GM12878 (cell line): ENCODE measurements around the gene LRRC52. TPM values are rescaled to one million over a fixed set of nuclear protein-coding genes. Genes with fewer than 3 reads are reported as not detected.

Experiments
- ATAC-seq: fragments of 200-7000 bp; cut with Tn5 transposase; 3 replicates; pipeline ENCODE4 v1.9.1; 2020; ENCODE audit warnings: mild to moderate bottlenecking, moderate library complexity
- BruUV-seq: library from RNA; stranded (reverse); fragments of 400-500 nt; replicated peaks from 2 replicates; lab custom pipeline; 2021; lab: Mats Ljungman, UMichigan
- CTCF ChIA-PET: fragments of 300-600 bp; sonication (Branson Sonifier 250); formaldehyde crosslinking; extraction: SDS; loops from one replicate; lab custom pipeline; 2021; ENCODE audit warnings: inconsistent platforms; lab: Yijun Ruan, JAX
- POLR2A ChIA-PET: fragments of 350-600 bp; formaldehyde crosslinking; extraction: SDS; loops from one replicate; lab custom pipeline; 2021; ENCODE audit warnings: inconsistent platforms; lab: Charles Lee
- RAD21 ChIA-PET: fragments of 300-600 bp; sonication (Branson Sonifier 250); formaldehyde crosslinking; loops from one replicate; lab custom pipeline; 2023; ENCODE audit warnings: antibody characterized with exemption; ENCODE audit not compliant: unreplicated experiment; lab: Charles Lee
- SMC1A ChIA-PET: fragments of 300-600 bp; sonication (Branson Sonifier 250); formaldehyde crosslinking; loops from one replicate; lab custom pipeline; 2023; ENCODE audit not compliant: unreplicated experiment, uncharacterized antibody; lab: Charles Lee
- DNase-seq: peaks from one replicate; pipeline ENCODE4 v3.0.0-alpha.2; 2011; ENCODE audit warnings: low read depth, low spot score
- FAIRE-seq: peaks from 3 replicates; lab custom pipeline; 2011; peaks lifted over from hg19 to GRCh38; lab: Jason Lieb, UNC
- H2AFZ ChIP-seq: 2 replicates; pipeline ENCODE4 v1.6.0; 2011; ENCODE audit warnings: low read depth, low read length, control low read depth; ENCODE audit not compliant: control insufficient read depth
- H3K27ac ChIP-seq: 2 replicates; pipeline ENCODE4 v1.5.1; 2011; ENCODE audit warnings: control low read depth; ENCODE audit not compliant: control insufficient read depth, insufficient read depth
- H3K27me3 ChIP-seq, 2 experiments: replicated peaks in 1 of 2; 2 replicates each; pipeline versions ENCODE4 v1.6.0 to v1.6.1; 2011; ENCODE audit warnings: low read length in 1 of 2; ENCODE audit not compliant: control insufficient read depth in 2 of 2, insufficient read depth in 2 of 2
- H3K36me3 ChIP-seq, 2 experiments: 2 replicates each; pipeline ENCODE4 v1.5.1; 2011; ENCODE audit warnings: low read length in 1 of 2; ENCODE audit not compliant: control insufficient read depth in 2 of 2, insufficient read depth in 2 of 2
- H3K4me1 ChIP-seq: 2 replicates; pipeline ENCODE4 v1.6.1; 2011; ENCODE audit warnings: mild to moderate bottlenecking, low read length, moderate library complexity, mixed read lengths; ENCODE audit not compliant: control insufficient read depth, insufficient read depth
- H3K4me2 ChIP-seq: 2 replicates; pipeline ENCODE4 v1.6.0; 2011; ENCODE audit warnings: control low read depth; ENCODE audit not compliant: control insufficient read depth, insufficient read depth
- H3K4me3 ChIP-seq: fragments of 200-600 bp; sonication (generic); 2 replicates; pipeline ENCODE4 v1.5.1; 2016
- H3K79me2 ChIP-seq: 2 replicates; pipeline ENCODE4 v1.6.0; 2011; ENCODE audit warnings: low read length; ENCODE audit not compliant: control insufficient read depth, insufficient read depth
- H3K9ac ChIP-seq: 2 replicates; pipeline ENCODE4 v1.8.0; 2011; ENCODE audit warnings: low read length, control low read depth, mixed read lengths; ENCODE audit not compliant: control insufficient read depth, insufficient read depth
- H3K9me3 ChIP-seq: replicated peaks from 3 replicates; pipeline ENCODE4 v1.5.1; 2011; ENCODE audit warnings: mild to moderate bottlenecking, low read length; ENCODE audit not compliant: control insufficient read depth, insufficient read depth
- H4K20me1 ChIP-seq: 2 replicates; pipeline ENCODE4 v1.6.0; 2011; ENCODE audit not compliant: control insufficient read depth, insufficient read depth
- ATF7 ChIP-seq: fragments of 450-650 bp; IDR thresholded peaks from 2 replicates; pipeline ENCODE4 v1.6.1; 2016; ENCODE audit warnings: low read depth, mild to moderate bottlenecking
- CBX5 ChIP-seq: sonication (generic); IDR thresholded peaks from 2 replicates; pipeline ENCODE4 v1.6.1; 2016; ENCODE audit warnings: low read depth, moderate library complexity, mild to moderate bottlenecking, inconsistent platforms
- GABPA ChIP-seq: IDR thresholded peaks from 2 replicates; pipeline ENCODE4 v1.6.1; 2014; ENCODE audit warnings: antibody characterized with exemption, low read depth, mild to moderate bottlenecking, inconsistent platforms
- IKZF2 ChIP-seq, 2 experiments: fragments of 450-650 bp; IDR thresholded peaks; 2 replicates each; pipeline ENCODE4 v1.6.1; 2017; ENCODE audit warnings: mild to moderate bottlenecking in 2 of 2, moderate library complexity in 2 of 2
- IRF4 ChIP-seq: IDR thresholded peaks from 2 replicates; pipeline ENCODE4 v1.6.1; 2011; ENCODE audit warnings: low read depth, low read length
- NBN ChIP-seq: fragments of 450-650 bp; IDR thresholded peaks from 2 replicates; pipeline ENCODE4 v1.6.1; 2016
- NFIC ChIP-seq: IDR thresholded peaks from 2 replicates; pipeline ENCODE4 v1.6.1; 2012; ENCODE audit warnings: low read depth, mild to moderate bottlenecking, inconsistent platforms, low read length, moderate library complexity
- NFXL1 ChIP-seq: fragments of 450-650 bp; IDR thresholded peaks from 2 replicates; pipeline ENCODE4 v1.6.1; 2017; ENCODE audit warnings: antibody characterized with exemption, mild to moderate bottlenecking, borderline replicate concordance
- NKRF ChIP-seq: fragments of 450-650 bp; conservative IDR thresholded peaks from 2 replicates; pipeline ENCODE4 v1.6.1; 2017; ENCODE audit warnings: mild to moderate bottlenecking, moderate library complexity
- POLR2AphosphoS2 ChIP-seq: IDR thresholded peaks from 2 replicates; pipeline ENCODE4 v1.6.1; 2011; ENCODE audit warnings: low read depth, mild to moderate bottlenecking, low read length, improper control_type of control experiment, moderate library complexity
- POU2F2 ChIP-seq: IDR thresholded peaks from 3 replicates; pipeline ENCODE4 v1.6.1; 2011; ENCODE audit warnings: low read depth, mild to moderate bottlenecking, low read length, borderline replicate concordance
- RELB ChIP-seq: fragments of 450-650 bp; IDR thresholded peaks from 2 replicates; pipeline ENCODE4 v1.6.1; 2017; ENCODE audit warnings: low read depth, mild to moderate bottlenecking, moderate library complexity
- SRF ChIP-seq, 2 experiments: IDR thresholded peaks; 2 replicates each; pipeline ENCODE4 v1.6.1; 2011; ENCODE audit warnings: low read depth in 2 of 2, low read length in 2 of 2, mild to moderate bottlenecking in 1 of 2, moderate library complexity in 1 of 2
- USF1 ChIP-seq: IDR thresholded peaks from 2 replicates; pipeline ENCODE4 v1.6.1; 2011; ENCODE audit warnings: borderline replicate concordance, low read depth, mild to moderate bottlenecking, moderate library complexity, mixed read lengths, low read length; ENCODE audit not compliant: insufficient read depth; ENCODE audit errors: extremely low read length
- YBX1 ChIP-seq: fragments of 450-650 bp; IDR thresholded peaks from 2 replicates; pipeline ENCODE4 v1.6.1; 2016; ENCODE audit warnings: antibody characterized with exemption
- ZNF687 ChIP-seq: fragments of 450-650 bp; IDR thresholded peaks from 2 replicates; pipeline ENCODE4 v1.6.1; 2017; ENCODE audit warnings: mild to moderate bottlenecking, moderate library complexity
- ZZZ3 ChIP-seq: IDR thresholded peaks from 2 replicates; pipeline ENCODE4 v1.6.1; 2011; ENCODE audit warnings: low read depth; ENCODE audit not compliant: control insufficient read depth, insufficient read length
- WGBS: methylation state at CpG from one replicate; pipeline ENCODE4 v1.1.6; 2016; ENCODE audit warnings: low lambda C conversion rate; ENCODE audit not compliant: insufficient replicate concordance, insufficient coverage; ENCODE audit errors: missing lambda C conversion rate; 5-methylcytosine and 5-hydroxymethylcytosine counted together
- in situ Hi-C: fragments of 300-500 bp; cut with MboI; formaldehyde crosslinking; loops from 9 replicates; pipeline ENCODE4 v1.14.3; 2018; ENCODE audit warnings: mixed read lengths
- intact Hi-C: fragments of 100-400 bp; cut with micrococcal nuclease; formaldehyde crosslinking; loops from one replicate; pipeline ENCODE4 v1.14.2; 2022; ENCODE audit not compliant: unreplicated experiment
- polyA plus RNA-seq, 11 experiments: library from polyadenylated mRNA; depleted of rRNA in 4 of 11; unstranded in 6 of 11; stranded (reverse) in 5 of 11; fragments of >200 nt; fragmentation: Nextera tagmentation in 4 of 11; fragmentation: Illumina TruSeq in 1 of 11; extraction: Ambion mirVana in 4 of 11; extraction: Trizol in 1 of 11; gene quantifications; 1 replicate in 1 of 11; 2 replicates in 10 of 11; pipeline versions ENCODE4 v1.2.1 to v1.2.3, GENCODE V29; 2011 to 2016; ENCODE audit warnings: inconsistent platforms in 2 of 11, missing spikeins in 2 of 11, low read depth in 1 of 11
- total RNA-seq, 4 experiments: library from RNA; depleted of rRNA in 3 of 4; stranded (reverse); fragments of >200 nt in 3 of 4; fragmentation: Illumina TruSeq in 1 of 4; extraction: Trizol in 1 of 4; gene quantifications; 2 replicates each; pipeline versions ENCODE4 v1.2.1 to v1.2.3, GENCODE V29; 2013 to 2021

The LRRC52 gene
- total and polyA plus RNA-seq, 10 of the 15 experiments (the other 5 are each of a cell fraction or from before 2014, with no cell fraction given): not detected

- FAIRE-seq (peak; percentile 68), DNase-seq (no peak), ATAC-seq (no peak)
- Histone ChIP-seq H3K4me3 (no peak overlapping the region), H3K9ac (no peak overlapping the region), H3K4me1 (no peaks in the 10 kb centered on the region), H2AFZ (no peak overlapping the region), H3K27me3 (peaks cover 0 to 1% of the 10 kb centered on the region in 2 experiments; a peak in 2 of 4 replicates), H4K20me1 (no peaks in the 10 kb centered on the region), H3K4me2 (no peak overlapping the region), H3K27ac (no peak overlapping the region), H3K79me2 (no peaks in the 10 kb centered on the region), H3K9me3 (no peaks in the 10 kb centered on the region), H3K36me3 (no peaks in the 10 kb centered on the region)
- CTCF ChIA-PET: interaction anchor here (1.2 to 2.2 kb wide), 2 partner anchors 16 to 185 kb away, joined by 3 to 4 read pairs; no protein-coding TSS in a partner anchor
- intact Hi-C loops: no loop called here
- BruUV-seq: no TSS peak
- POLR2A ChIA-PET: no interaction called here
- 0% methylated on average over 2 of the region's 2 CpGs for WGBS
- in situ Hi-C loops: no loop called here
- SMC1A ChIA-PET: no interaction called here
- RAD21 ChIA-PET: no interaction called here
- no peak for TF ChIP-seq NKRF
- no peak for TF ChIP-seq YBX1
- no peak for TF ChIP-seq POU2F2
- TF ChIP-seq IKZF2 (IDR thresholded peaks at IDR 0.05): no peak
- TF ChIP-seq NFIC: no peak
- no peak for TF ChIP-seq IRF4
- TF ChIP-seq ZZZ3: no peak
- TF ChIP-seq NBN: no peak
- no peak for TF ChIP-seq CBX5
- TF ChIP-seq ATF7: no peak
- no peak for TF ChIP-seq NFXL1
- TF ChIP-seq SRF (IDR thresholded peaks at IDR 0.05; ENCODE audit: low read depth in 2 of 2, low read length in 2 of 2): no peak
- TF ChIP-seq POLR2AphosphoS2: no peak
- TF ChIP-seq RELB: no peak
- no peak for TF ChIP-seq ZNF687
- TF ChIP-seq USF1: no peak
- no peak for TF ChIP-seq GABPA
Observed at GRCh38 chr1:165576536-165576935, 32.7 kb downstream of the LRRC52 start.
